GM18520 (cell line): ENCODE results near the gene RRAD.
A peak's percentile ranks its signal among the peaks of the same experiment; 100 is the strongest.
"Not testable (repeated sequence)": the region's sequence is repeated elsewhere in the genome, so short reads cannot be mapped to it uniquely, and the experiment has no call there.

ENCODE experiments used
- ATAC-seq: cut with Tn5 transposase; IDR thresholded peaks from one replicate; pipeline ENCODE4 v1.9.1; 2021; ENCODE audit not compliant: unreplicated experiment

The RRAD gene

GRCh38 chr16:66925322-66925840 is at the start of gene RRAD:
TSS of gene RRAD (minus strand) at chr16:66925535. CDS start at chr16:66925179, 356 bp downstream.
- no peak for ATAC-seq

- ATAC-seq: not testable (repeated sequence)
Measured at GRCh38 chr16:66974932-66975246, 49.6 kb upstream of the RRAD start.

GRCh38 chr16:66974156-66974931 is 49.0 kb upstream of the RRAD start:
- ATAC-seq: not testable (repeated sequence)

GRCh38 chr16:66973716-66974115 is 48.4 kb upstream of the RRAD start:
- no peak for ATAC-seq

GRCh38 chr16:66972983-66973382 is 47.6 kb upstream of the RRAD start:
- no peak for ATAC-seq

- ATAC-seq: no peak
Measured at GRCh38 chr16:66970775-66971720, 45.7 kb upstream of the RRAD start.

GRCh38 chr16:66968847-66969246 is 43.5 kb upstream of the RRAD start:
- ATAC-seq: no peak

GRCh38 chr16:66964049-66964448 is 38.7 kb upstream of the RRAD start:
- ATAC-seq: no peak

- no peak for ATAC-seq
Measured at GRCh38 chr16:66961914-66962313, 36.6 kb upstream of the RRAD start.

GRCh38 chr16:66961065-66961744 is 35.9 kb upstream of the RRAD start, which contains the start of gene CES3:
TSS of gene CES3 (plus strand) at chr16:66961266. CDS start at chr16:66961308, 42 bp downstream.
- peak; percentile 46 for ATAC-seq

- no peak for ATAC-seq
Measured at GRCh38 chr16:66960270-66960669, 34.9 kb upstream of the RRAD start.

GRCh38 chr16:66959704-66960161 is 34.4 kb upstream of the RRAD start:
- no peak for ATAC-seq

GRCh38 chr16:66958857-66959703 is 33.7 kb upstream of the RRAD start:
- ATAC-seq: no peak

- ATAC-seq: not testable (repeated sequence)
Measured at GRCh38 chr16:66956154-66956457, 30.8 kb upstream of the RRAD start.

GRCh38 chr16:66955363-66956153 is 30.2 kb upstream of the RRAD start:
- not testable (repeated sequence) for ATAC-seq

- no peak for ATAC-seq
Measured at GRCh38 chr16:66954097-66954659, 28.8 kb upstream of the RRAD start.

GRCh38 chr16:66953462-66954096 is 28.2 kb upstream of the RRAD start:
- ATAC-seq: no peak

GRCh38 chr16:66952430-66953110 is 27.2 kb upstream of the RRAD start:
- no peak for ATAC-seq
